HepG2 (cell line): ENCODE data around the gene FAM174C. TPM values are rescaled to one million over a fixed set of nuclear protein-coding genes. Genes with fewer than 3 reads are reported as not detected.
A peak's percentile ranks its signal among the peaks of the same experiment; 100 is the strongest.

Experiments
- ATAC-seq: fragments of 200-7000 bp; cut with Tn5 transposase; 3 replicates; pipeline ENCODE4 v1.9.1; 2020; ENCODE audit warnings: mild to moderate bottlenecking, moderate library complexity
- BruUV-seq: library from RNA; stranded (reverse); fragments of 400-500 nt; replicated peaks from 2 replicates; lab custom pipeline; 2021; lab: Mats Ljungman, UMichigan
- CTCF ChIA-PET: fragments of 300-600 bp; formaldehyde crosslinking; extraction: SDS; loops from one replicate; lab custom pipeline; 2021; ENCODE audit warnings: low total read pairs, inconsistent platforms, low intra/inter-chr PET ratio; lab: Yijun Ruan, JAX
- POLR2A ChIA-PET: fragments of 350-600 bp; sonication (Branson Sonifier 250); formaldehyde crosslinking; loops from one replicate; lab custom pipeline; 2020; ENCODE audit warnings: antibody characterized with exemption, inconsistent platforms; lab: Yijun Ruan, JAX
- DNase-seq: peaks from one replicate; pipeline ENCODE4 v3.0.0-alpha.2; 2015; ENCODE audit warnings: low spot score
- FAIRE-seq: peaks from 3 replicates; lab custom pipeline; 2011; peaks lifted over from hg19 to GRCh38; lab: Jason Lieb, UNC
- H2AFZ ChIP-seq: one replicate; pipeline ENCODE4 v1.6.1; 2011; ENCODE audit warnings: low read length, inconsistent platforms
- H3K27ac ChIP-seq: fragments of 300-600 bp; 3 replicates; pipeline ENCODE4 v1.8.0; 2011; ENCODE audit warnings: mixed run types, mild to moderate bottlenecking, mixed read lengths, low read length, inconsistent platforms; ENCODE audit not compliant: insufficient read depth; ENCODE audit errors: extremely low read length
- H3K27me3 ChIP-seq, 2 experiments: fragments of 200-600 bp in 1 of 2; 2 replicates in 1 of 2; 3 replicates in 1 of 2; pipeline versions ENCODE4 v1.6.0 to v1.8.0; 2011; ENCODE audit warnings: low read length in 2 of 2, mild to moderate bottlenecking in 2 of 2, moderate library complexity in 2 of 2, inconsistent platforms in 1 of 2; ENCODE audit not compliant: insufficient read depth in 2 of 2, control insufficient read depth in 1 of 2
- H3K36me3 ChIP-seq, 2 experiments: fragments of 200-600 bp in 1 of 2; replicated peaks in 1 of 2; 2 replicates in 1 of 2; 3 replicates in 1 of 2; pipeline versions ENCODE4 v1.5.1 to v1.8.0; 2011; ENCODE audit warnings: low read length in 2 of 2, inconsistent platforms in 1 of 2; ENCODE audit not compliant: insufficient read depth in 2 of 2, control insufficient read depth in 1 of 2
- H3K4me1 ChIP-seq: 2 replicates; pipeline ENCODE4 v1.5.1; 2012; ENCODE audit warnings: low read length, inconsistent platforms; ENCODE audit not compliant: insufficient read depth
- H3K4me2 ChIP-seq: 2 replicates; pipeline ENCODE4 v1.6.0; 2011; ENCODE audit warnings: low read depth, low read length, inconsistent platforms
- H3K4me3 ChIP-seq, 3 experiments: fragments of 200-600 bp in 1 of 3; sonication (generic), shearing (Covaris generic) in 1 of 3; replicated peaks in 1 of 3; 2 replicates each; pipeline ENCODE4 v1.5.1; 2011 to 2016; ENCODE audit warnings: low read length in 3 of 3, inconsistent platforms in 2 of 3, low read depth in 2 of 3, mild to moderate bottlenecking in 2 of 3, control low read depth in 1 of 3, mixed read lengths in 1 of 3; ENCODE audit not compliant: insufficient read depth in 1 of 3
- H3K79me2 ChIP-seq: one replicate; pipeline ENCODE4 v1.6.1; 2011; ENCODE audit warnings: low read length, inconsistent platforms; ENCODE audit not compliant: insufficient read depth
- H3K9ac ChIP-seq: 2 replicates; pipeline ENCODE4 v1.6.0; 2011; ENCODE audit warnings: mild to moderate bottlenecking, low read depth, low read length, inconsistent platforms; ENCODE audit not compliant: insufficient read depth
- H3K9me3 ChIP-seq: 2 replicates; pipeline ENCODE4 v1.5.1; 2012; ENCODE audit warnings: mild to moderate bottlenecking, low read length
- H4K20me1 ChIP-seq: 2 replicates; pipeline ENCODE4 v1.6.0; 2011; ENCODE audit warnings: inconsistent platforms, mild to moderate bottlenecking, low read length, moderate library complexity; ENCODE audit not compliant: insufficient read depth
- BHLHE40 ChIP-seq: IDR thresholded peaks from 2 replicates; pipeline ENCODE4 v1.6.1; 2011; ENCODE audit warnings: low read length, improper control_type of control experiment
- DMAP1 ChIP-seq: IDR thresholded peaks from 2 replicates; pipeline ENCODE4 v1.6.1; 2016
- FOXA1 ChIP-seq, 2 experiments: fragments of 450-650 bp in 1 of 2; sonication (generic) in 1 of 2; formaldehyde crosslinking in 1 of 2; IDR thresholded peaks; 2 replicates each; pipeline versions ENCODE4 v1.4.0 to v1.6.1; 2016 to 2020; ENCODE audit warnings: missing genetic modification reagents in 1 of 2
- FOXO1 ChIP-seq: sonication (generic); formaldehyde crosslinking; IDR thresholded peaks from 2 replicates; pipeline ENCODE4 v1.4.0; 2020; ENCODE audit warnings: missing genetic modification reagents
- HNRNPH1 ChIP-seq: fragments of 200-400 bp; formaldehyde crosslinking; optimal IDR thresholded peaks from 2 replicates; pipeline ENCODE3; 2017; ENCODE audit warnings: mild to moderate bottlenecking, low read depth, low read length
- MBD4 ChIP-seq: IDR thresholded peaks from 2 replicates; pipeline ENCODE4 v1.6.1; 2012; ENCODE audit warnings: low read length, inconsistent platforms, borderline replicate concordance
- MIXL1 ChIP-seq: IDR thresholded peaks from 2 replicates; pipeline ENCODE4 v1.6.1; 2016
- NONO ChIP-seq, 2 experiments: fragments of 450-650 bp in 1 of 2; sonication (generic) in 1 of 2; formaldehyde crosslinking in 1 of 2; IDR thresholded peaks in 1 of 2; conservative IDR thresholded peaks in 1 of 2; 2 replicates each; pipeline versions ENCODE4 v1.6.1 to v1.8.0; 2017 to 2022; ENCODE audit warnings: mild to moderate bottlenecking in 1 of 2, missing genetic modification reagents in 1 of 2, moderate library complexity in 1 of 2
- TARDBP ChIP-seq: sonication (generic); formaldehyde crosslinking; IDR thresholded peaks from 2 replicates; pipeline ENCODE4 v1.8.0; 2022; ENCODE audit warnings: mild to moderate bottlenecking, missing genetic modification reagents
- ZNF138 ChIP-seq: sonication (generic); formaldehyde crosslinking; IDR thresholded peaks from 2 replicates; pipeline ENCODE4 v1.5.0; 2020; ENCODE audit warnings: mild to moderate bottlenecking, low read depth, missing genetic modification reagents
- ZNF253 ChIP-seq: sonication (generic); formaldehyde crosslinking; IDR thresholded peaks from 2 replicates; pipeline ENCODE4 v1.8.0; 2022; ENCODE audit warnings: mild to moderate bottlenecking, missing genetic modification reagents, borderline replicate concordance
- ZNF333 ChIP-seq: sonication (generic); formaldehyde crosslinking; IDR thresholded peaks from 2 replicates; pipeline ENCODE4 v1.4.0; 2020; ENCODE audit warnings: mild to moderate bottlenecking, missing genetic modification reagents, borderline replicate concordance
- WGBS: methylation state at CpG from one replicate; pipeline ENCODE4 v1.1.6; 2017; ENCODE audit warnings: low lambda C conversion rate; 5-methylcytosine and 5-hydroxymethylcytosine counted together
- in situ Hi-C: cut with HindIII; loops from 2 replicates; pipeline ENCODE4 v1.10.0; 2017; ENCODE audit warnings: low pct_unique_long_range_greater_than_20kb; ENCODE audit not compliant: extremely low pct_ligation_motif_present
- intact Hi-C: fragments of 100-400 bp; cut with micrococcal nuclease; formaldehyde crosslinking; loops from one replicate; pipeline ENCODE4 v1.10.0; 2022; ENCODE audit not compliant: unreplicated experiment
- polyA plus RNA-seq, 8 experiments: library from polyadenylated mRNA; depleted of rRNA in 3 of 8; stranded (reverse) in 7 of 8; unstranded in 1 of 8; fragments of >200 nt; fragmentation: Illumina TruSeq in 4 of 8; extraction: Trizol in 4 of 8; gene quantifications; 2 replicates each; pipeline versions ENCODE4 v1.2.1 to v1.2.3, GENCODE V29; 2011 to 2016; ENCODE audit warnings: low read depth in 4 of 8, missing spikeins in 1 of 8, mixed read lengths in 1 of 8; ENCODE audit not compliant: insufficient read depth in 1 of 8
- total RNA-seq, 5 experiments: library from RNA; depleted of rRNA; stranded (reverse); fragments of >200 nt; fragmentation: Illumina TruSeq; extraction: Trizol; gene quantifications; 2 replicates each; pipeline ENCODE4 v1.2.3, GENCODE V29; 2016; ENCODE audit warnings: low read depth in 1 of 5
- TF ChIP-seq, protein P1 (sequence below): sonication (generic); formaldehyde crosslinking; IDR thresholded peaks from 2 replicates; pipeline ENCODE4 v1.4.0; 2020; ENCODE audit warnings: missing genetic modification reagents
- TF ChIP-seq, protein P2 (sequence below): conservative IDR thresholded peaks from 2 replicates; pipeline ENCODE4 v1.6.1; 2018; ENCODE audit warnings: missing genetic modification reagents

FAM174C gene
- total and polyA plus RNA-seq, 2 of the 13 experiments (the other 11 are each of a cell fraction or from before 2014, with no cell fraction given): 19.5 to 31.3 TPM

DNA sequence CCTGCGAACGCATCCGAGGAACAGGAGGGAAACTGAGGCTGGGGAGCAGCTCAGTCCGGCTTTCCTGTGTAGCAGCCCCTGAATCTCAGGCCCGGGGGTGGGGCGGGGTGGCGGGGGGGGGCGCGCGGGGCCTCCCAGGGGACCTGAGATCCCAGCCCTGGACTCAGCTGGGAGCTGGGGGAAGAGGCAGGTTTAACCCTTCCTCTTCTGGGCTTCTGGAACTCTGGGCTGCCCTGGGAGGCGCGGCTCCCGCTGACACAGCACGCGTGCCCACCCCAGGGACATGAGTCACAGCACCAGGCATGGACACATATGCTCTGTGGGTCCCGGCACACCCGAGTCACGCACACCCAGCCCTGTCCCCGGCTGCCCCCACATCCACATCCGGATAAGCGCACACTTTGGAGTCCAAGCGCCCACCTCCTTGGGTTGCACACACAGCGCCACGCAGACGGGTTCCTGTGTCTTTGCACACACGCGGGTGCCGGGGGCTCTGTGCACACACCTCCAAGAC is 9.7 kb upstream of the FAM174C start:
- BruUV-seq: no TSS peak
- H3K4me1 ChIP-seq: peaks cover 67% of the 10 kb centered on the region
- DNase-seq: no peak
- POLR2A ChIA-PET: interaction anchor here (0.6 to 12.8 kb wide), 5 partner anchors 8 to 237 kb away, joined by 3 to 668 read pairs (median 24); partner anchors contain the start of genes ATP5F1D, FAM174C and MIDN
- H2AFZ ChIP-seq: no peak overlapping the region
- CTCF ChIA-PET: interaction anchor here (3.8 kb wide), 1 partner anchor 22 kb away, joined by 60 read pairs; no protein-coding TSS in a partner anchor
- intact Hi-C loops (loop anchor here (1.0 kb wide), 1 partner anchor 19 kb away; no protein-coding TSS in a partner anchor), in situ Hi-C loops (no loop called here)
- H3K36me3 ChIP-seq: peaks cover 0 to 2% of the 10 kb centered on the region in 2 experiments; a peak in 1 of 5 replicates
- WGBS: 2% methylated on average over 6 of the region's 28 CpGs
- peak overlapping the region; percentile 92 for H3K4me2 ChIP-seq
- peak overlapping the region; percentile 67 to 90 (median 72) for H3K4me3 ChIP-seq
- ATAC-seq: peak; percentile 1
- H3K27me3 ChIP-seq: no peaks in the 10 kb centered on the region
- H3K9me3 ChIP-seq: no peaks in the 10 kb centered on the region
- H3K9ac ChIP-seq: peak overlapping the region; percentile 73
- H3K79me2 ChIP-seq: peaks cover 18% of the 10 kb centered on the region
- no peak for FAIRE-seq
- H3K27ac ChIP-seq: peak overlapping the region; percentile 82
- H4K20me1 ChIP-seq: peaks cover 12% of the 10 kb centered on the region; the same call in 1 of the 2 replicates
- TF ChIP-seq MBD4: no peak
- no peak for TF ChIP-seq FOXA1 (IDR thresholded peaks at IDR 0.05)
- TF ChIP-seq FOXA1 (CRISPR knock-in tag; IDR thresholded peaks at IDR 0.05): no peak
- TF ChIP-seq FOXO1 (CRISPR knock-in tag): no peak
- no peak for TF ChIP-seq HNRNPH1
- no peak for TF ChIP-seq ZNF253 (CRISPR knock-in tag)
- TF ChIP-seq, protein P1, sequence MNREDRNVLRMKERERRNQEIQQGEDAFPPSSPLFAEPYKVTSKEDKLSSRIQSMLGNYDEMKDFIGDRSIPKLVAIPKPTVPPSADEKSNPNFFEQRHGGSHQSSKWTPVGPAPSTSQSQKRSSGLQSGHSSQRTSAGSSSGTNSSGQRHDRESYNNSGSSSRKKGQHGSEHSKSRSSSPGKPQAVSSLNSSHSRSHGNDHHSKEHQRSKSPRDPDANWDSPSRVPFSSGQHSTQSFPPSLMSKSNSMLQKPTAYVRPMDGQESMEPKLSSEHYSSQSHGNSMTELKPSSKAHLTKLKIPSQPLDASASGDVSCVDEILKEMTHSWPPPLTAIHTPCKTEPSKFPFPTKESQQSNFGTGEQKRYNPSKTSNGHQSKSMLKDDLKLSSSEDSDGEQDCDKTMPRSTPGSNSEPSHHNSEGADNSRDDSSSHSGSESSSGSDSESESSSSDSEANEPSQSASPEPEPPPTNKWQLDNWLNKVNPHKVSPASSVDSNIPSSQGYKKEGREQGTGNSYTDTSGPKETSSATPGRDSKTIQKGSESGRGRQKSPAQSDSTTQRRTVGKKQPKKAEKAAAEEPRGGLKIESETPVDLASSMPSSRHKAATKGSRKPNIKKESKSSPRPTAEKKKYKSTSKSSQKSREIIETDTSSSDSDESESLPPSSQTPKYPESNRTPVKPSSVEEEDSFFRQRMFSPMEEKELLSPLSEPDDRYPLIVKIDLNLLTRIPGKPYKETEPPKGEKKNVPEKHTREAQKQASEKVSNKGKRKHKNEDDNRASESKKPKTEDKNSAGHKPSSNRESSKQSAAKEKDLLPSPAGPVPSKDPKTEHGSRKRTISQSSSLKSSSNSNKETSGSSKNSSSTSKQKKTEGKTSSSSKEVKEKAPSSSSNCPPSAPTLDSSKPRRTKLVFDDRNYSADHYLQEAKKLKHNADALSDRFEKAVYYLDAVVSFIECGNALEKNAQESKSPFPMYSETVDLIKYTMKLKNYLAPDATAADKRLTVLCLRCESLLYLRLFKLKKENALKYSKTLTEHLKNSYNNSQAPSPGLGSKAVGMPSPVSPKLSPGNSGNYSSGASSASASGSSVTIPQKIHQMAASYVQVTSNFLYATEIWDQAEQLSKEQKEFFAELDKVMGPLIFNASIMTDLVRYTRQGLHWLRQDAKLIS: no peak; the same call in 1 of the 2 replicates
- 0 out of 2 replicates have a peak, but pooled peaks have one; percentile 3 for TF ChIP-seq TARDBP (CRISPR knock-in tag)
- TF ChIP-seq BHLHE40: peak; percentile 50
- peak; percentile 52; the same call in 1 of the 2 replicates for TF ChIP-seq ZNF138
- no peak for TF ChIP-seq MIXL1
- TF ChIP-seq, protein P2, sequence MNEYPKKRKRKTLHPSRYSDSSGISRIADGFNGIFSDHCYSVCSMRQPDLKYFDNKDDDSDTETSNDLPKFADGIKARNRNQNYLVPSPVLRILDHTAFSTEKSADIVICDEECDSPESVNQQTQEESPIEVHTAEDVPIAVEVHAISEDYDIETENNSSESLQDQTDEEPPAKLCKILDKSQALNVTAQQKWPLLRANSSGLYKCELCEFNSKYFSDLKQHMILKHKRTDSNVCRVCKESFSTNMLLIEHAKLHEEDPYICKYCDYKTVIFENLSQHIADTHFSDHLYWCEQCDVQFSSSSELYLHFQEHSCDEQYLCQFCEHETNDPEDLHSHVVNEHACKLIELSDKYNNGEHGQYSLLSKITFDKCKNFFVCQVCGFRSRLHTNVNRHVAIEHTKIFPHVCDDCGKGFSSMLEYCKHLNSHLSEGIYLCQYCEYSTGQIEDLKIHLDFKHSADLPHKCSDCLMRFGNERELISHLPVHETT (CRISPR knock-in tag): no peak
- no peak for TF ChIP-seq ZNF333 (CRISPR knock-in tag)
- TF ChIP-seq DMAP1 (CRISPR knock-in tag): no peak
- no peak for TF ChIP-seq NONO (IDR thresholded peaks at IDR 0.05)
- TF ChIP-seq NONO (CRISPR knock-in tag; conservative IDR thresholded peaks at IDR 0.05): no peak
